ENCODE data around the gene RIN3. TPM values are rescaled to one million over a fixed set of nuclear protein-coding genes. Genes with fewer than 3 reads are reported as not detected.

The RIN3 gene
- polyA plus RNA-seq, 3 donors: 2.2 to 12.3 (median 10.8) TPM

DNA sequence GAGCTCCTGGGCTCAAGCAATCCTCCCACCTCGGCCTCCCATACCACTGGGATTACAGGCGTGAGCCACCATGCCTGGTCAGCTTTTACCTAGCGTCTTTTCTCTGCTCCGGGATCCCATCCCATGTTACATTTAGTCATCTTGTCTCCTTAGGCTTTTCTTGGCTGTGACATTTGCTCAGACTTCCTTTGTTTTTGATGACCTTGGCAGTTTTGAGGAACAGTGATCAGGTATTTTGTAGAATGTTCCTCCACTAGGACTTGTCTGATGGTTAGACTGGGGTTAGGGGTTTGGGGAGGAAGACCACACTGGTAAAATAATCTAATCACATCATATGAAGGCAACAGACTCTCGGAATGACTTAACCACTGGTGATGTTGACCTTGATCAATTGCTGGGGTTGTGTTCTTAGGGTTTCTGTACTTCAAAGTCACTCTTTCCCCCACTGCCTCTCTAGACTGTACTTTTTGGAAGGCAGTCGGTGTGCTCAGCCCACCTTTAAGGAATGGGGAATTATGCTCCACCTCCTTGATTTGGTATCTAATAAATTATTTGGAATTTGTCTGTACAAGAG, 48.4 kb downstream of the RIN3 start:
- H3K27ac ChIP-seq (ENCODE audit: low read depth, low read length): no peak overlapping the region
- WGBS, 3 donors: 91 to 96% (median 94%) methylated on average over 6 of the region's 6 CpGs

DNA sequence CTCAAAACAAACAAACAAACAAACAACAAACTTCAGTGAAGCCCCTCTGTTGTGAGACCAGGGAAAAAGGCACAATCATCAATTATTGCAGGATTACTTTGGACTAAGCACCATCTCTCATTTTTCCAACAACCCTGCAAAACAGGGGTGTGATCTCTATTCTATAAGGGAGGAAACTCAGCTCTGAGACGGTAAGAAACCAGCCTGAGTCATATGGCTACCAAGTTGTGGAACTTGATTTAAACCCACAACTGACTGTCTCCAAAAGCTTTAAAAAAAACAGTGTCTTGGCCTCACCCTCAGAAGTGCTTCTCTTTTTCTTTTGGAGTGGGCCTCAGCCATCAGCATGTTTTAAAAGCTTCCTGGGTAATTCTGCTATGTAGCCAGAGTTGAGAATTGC, 49.8 kb downstream of the RIN3 start:
- 32 to 79% (median 34%) methylated on average over 1 of the region's 1 CpG for WGBS, 3 donors
- H3K27ac ChIP-seq (ENCODE audit: low read depth, low read length): no peak overlapping the region

DNA sequence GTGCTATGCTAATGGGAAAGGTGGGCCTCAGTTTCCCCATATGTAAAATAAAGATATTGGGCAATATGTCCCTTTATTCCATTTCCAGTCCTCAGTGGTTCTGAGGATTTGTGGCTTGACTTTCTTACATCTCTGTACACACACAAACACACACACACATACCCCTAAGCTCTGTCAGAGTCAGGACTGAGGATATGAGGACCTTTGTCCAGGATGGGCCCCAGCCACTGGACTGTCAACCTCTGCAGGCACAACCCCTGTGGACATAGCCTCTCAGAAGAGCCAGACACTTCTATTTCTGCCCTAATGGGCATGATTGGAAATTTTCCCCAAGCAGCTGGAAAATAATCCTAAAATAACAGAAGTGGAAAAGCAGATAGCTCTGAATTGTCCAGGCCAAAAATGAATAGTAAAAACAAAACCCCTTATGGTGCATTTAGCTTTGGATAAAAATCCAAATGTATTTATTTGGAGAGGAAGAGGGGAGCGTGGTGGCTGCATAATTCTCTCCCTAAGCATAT, 50.2 kb downstream of the RIN3 start:
- no peak overlapping the region for H3K27ac ChIP-seq (ENCODE audit: low read depth, low read length)
- 62 to 76% (median 69%) methylated on average over 1 of the region's 1 CpG for WGBS, 3 donors

DNA sequence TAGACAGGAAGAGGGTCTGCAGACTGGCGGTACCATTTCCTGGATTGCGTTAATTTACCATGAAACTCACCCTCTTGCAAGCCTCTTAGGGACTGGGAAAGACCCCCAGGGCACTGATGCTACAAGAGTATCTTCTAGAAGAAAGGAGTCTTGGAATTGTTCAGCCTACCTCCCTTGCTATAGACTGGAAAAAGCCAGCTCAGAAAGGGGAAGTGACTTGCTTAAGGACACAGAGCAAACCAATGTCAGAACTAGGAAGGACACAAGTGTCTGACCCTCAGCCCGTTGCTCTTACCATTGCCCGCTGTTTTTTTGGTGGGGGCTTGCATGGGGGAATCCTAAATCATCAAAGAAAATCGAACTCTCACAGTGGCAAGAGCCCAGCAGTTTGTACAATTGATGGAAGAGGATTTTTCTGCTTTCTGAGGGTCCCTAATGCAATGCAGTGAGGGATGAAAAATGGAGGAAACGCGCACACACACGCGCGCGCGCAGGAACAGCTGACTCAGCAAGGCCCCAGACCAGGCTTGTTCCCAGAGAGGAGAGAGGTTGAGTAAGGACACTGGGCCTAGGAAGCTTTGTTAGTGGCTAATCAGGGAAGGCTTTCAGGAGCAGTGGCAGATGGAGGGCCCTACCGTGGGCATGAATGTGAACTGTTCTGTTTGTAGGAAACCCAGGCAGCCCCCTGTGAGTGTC, 50.9 kb downstream of the RIN3 start:
- H3K27ac ChIP-seq (ENCODE audit: low read depth, low read length): no peak overlapping the region
- 65 to 89% (median 74%) methylated on average over 13 of the region's 13 CpGs for WGBS, 3 donors

DNA sequence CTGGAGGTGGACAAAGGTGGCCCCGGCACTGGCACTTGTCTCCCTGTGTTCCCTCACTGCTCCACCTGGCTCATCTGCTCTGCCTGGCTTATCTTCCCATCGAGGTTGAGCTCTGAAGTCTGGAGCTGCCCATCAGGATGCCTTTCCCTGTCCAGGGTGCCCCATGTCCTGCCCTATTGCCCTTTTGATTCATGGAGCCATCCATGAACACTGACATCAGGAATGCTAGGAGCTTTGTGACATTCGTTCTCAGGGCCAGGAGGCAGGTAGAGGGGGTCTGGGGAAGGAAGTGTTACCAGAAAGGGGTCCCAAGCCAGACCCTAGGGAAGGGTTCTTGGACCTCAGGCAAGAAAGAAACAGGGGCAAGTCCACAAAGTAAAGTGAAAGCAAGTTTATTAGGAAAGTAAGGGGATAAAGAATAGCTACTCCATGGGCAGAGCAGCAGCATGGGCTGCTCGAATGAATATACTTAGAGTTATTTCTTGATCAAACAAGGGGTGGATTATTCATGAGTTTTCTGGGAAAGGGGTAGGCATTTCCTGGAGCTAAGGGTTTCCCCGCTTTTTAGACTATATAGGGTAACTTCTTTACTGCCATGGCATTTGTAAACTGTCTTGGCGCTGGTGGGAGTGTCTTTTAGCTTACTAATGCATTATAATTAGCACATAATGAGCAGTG, 51.6 kb downstream of the RIN3 start:
- H3K27ac ChIP-seq (ENCODE audit: low read depth, low read length): no peak overlapping the region
- 82 to 91% (median 86%) methylated on average over 6 of the region's 6 CpGs for WGBS, 3 donors

DNA sequence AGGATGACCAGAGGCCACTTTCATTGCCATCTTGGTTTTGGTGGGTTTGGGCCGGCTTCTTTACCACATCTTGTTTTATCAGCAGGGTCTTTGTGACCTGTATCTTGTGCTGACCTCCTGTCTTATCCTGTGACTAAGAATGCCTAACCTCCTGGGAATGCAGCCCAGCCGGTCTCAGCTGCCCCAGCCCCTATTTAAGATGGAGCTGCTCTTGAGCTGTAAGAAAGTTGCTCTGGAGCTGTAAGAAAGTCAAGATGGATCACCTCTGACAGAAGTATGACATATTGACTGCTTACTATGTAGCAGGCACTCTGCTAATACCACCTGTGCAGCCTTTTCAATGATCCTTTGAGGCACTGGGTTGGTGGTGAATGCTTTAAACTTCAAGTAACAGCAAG, 52.1 kb downstream of the RIN3 start:
- no peak overlapping the region for H3K27ac ChIP-seq (ENCODE audit: low read depth, low read length)
- WGBS, 3 donors: 78 to 94% (median 92%) methylated on average over 2 of the region's 2 CpGs

DNA sequence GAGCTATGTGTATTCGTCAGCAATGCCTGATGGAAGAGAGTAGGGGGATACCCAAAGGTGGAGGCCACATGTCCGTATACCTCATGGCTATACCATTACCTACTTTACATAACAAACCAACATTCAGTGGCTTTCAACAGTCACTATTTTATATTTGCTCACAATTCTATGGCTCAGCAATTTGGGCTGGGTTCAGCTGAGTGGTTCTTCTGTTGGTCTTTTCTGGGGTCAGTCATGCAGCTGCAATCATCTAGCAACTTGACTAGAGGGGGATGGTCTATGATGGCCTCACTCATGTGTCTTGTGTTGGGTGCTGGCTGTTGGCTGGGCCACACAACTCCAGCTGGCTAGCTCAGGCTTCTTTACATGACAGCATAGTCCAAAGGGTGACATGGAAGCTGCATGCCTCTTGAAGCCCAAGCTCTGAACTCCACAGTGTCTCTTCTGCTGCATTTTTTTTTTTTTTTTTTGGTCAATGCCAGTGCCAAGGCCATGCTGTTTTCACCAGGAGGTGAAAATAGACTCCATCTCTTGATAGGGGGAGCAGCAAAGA, 53.7 kb downstream of the RIN3 start:
- no peak overlapping the region for H3K27ac ChIP-seq (ENCODE audit: low read depth, low read length)
- WGBS, 3 donors: 94 to 97% (median 96%) methylated on average over 2 of the region's 2 CpGs

DNA sequence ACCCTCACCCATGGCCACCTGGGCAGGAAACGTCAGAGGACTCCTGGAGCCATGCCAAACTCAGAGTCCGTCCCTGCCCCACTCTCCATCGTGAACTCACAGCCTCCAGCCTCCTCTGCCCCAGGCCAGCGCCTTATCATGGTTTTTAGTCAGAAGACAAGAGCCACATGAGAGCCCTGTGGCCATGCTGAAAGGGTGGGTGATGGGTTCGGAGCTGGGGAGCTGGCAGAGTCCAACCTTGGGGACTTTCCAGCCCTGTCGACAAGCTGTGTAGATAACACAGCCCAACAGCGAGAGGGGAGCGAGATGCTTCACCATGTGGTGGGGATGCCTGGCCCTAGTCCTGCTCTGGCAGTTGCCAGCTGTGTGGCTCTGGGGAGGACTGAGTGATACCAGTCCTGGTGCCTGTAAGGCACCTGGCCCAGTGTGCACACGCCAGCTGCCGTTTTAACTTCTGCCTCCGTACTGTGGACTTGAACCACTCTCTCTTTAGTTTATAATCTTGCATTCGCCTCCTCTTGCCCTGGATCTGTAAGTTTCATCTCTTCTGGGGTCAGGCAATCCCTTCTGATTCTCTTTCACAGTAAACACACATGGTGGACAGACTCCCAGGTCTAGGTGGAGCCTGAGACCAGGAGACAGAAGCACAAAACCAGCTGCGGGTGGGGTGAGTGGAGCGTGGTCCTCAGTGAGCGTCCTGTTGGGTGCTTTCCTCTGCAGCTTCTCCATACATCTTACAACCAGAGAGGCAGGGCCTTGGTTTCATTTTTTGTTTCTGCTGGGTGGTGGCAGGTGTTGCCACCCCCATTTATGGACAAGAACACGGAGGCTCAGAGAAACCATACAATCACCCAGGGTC, 55.3 kb downstream of the RIN3 start:
- no peak overlapping the region for H3K27ac ChIP-seq (ENCODE audit: low read depth, low read length)
- WGBS, 3 donors: 78 to 84% (median 80%) methylated on average over 16 of the region's 16 CpGs

DNA sequence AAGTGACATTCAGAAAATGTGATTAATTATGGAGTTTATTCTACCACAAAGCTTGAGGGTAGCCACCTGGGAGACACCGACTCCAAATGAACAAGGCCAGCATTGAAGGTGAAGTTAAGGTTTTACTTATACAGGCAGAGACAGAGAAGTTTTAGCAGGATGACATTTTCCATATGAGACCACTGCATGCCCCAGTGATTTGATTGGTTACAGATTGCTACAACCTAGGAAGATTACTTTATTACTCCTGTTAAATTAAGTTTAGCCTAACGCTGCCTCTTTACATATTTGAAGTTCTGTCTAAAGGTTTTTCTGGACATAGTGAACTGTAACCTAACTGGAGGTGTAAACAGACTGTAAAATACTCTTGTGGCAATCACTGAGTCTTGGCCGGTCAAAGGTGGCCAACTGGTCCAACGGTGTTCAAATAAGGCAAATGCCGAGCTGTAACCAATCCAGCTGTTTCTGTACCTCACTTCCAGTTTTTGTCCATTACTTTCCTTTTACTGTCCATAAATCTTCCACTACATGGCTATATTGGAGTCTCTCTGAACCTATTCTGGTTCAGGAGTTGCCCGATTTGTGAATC, 57.2 kb downstream of the RIN3 start:
- H3K27ac ChIP-seq (ENCODE audit: low read depth, low read length): no peak overlapping the region
- WGBS, 3 donors: 74 to 85% (median 77%) methylated on average over 6 of the region's 6 CpGs

DNA sequence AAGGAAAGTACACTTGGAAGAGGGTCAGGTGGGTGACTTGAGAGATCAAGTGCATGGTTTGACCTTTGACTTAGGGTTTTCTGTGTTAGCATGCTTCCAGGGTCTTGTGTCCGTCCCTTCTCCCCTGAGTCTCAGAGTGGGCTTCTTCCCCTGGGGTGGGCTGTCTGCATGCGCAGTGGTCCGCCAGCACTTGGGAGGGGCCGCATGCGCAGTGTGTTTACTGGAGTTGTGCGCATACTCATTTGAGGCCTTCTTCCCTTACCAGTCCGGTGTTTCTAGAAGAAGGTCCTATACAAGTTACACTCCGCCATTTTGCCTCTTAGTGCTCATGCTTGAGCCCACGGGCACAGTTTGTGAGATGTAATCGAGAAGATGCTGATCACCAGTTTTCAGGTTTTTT, 58.5 kb downstream of the RIN3 start:
- WGBS, 3 donors: 96 to 98% (median 97%) methylated on average over 10 of the region's 10 CpGs
- no peak overlapping the region for H3K27ac ChIP-seq (ENCODE audit: low read depth, low read length)

DNA sequence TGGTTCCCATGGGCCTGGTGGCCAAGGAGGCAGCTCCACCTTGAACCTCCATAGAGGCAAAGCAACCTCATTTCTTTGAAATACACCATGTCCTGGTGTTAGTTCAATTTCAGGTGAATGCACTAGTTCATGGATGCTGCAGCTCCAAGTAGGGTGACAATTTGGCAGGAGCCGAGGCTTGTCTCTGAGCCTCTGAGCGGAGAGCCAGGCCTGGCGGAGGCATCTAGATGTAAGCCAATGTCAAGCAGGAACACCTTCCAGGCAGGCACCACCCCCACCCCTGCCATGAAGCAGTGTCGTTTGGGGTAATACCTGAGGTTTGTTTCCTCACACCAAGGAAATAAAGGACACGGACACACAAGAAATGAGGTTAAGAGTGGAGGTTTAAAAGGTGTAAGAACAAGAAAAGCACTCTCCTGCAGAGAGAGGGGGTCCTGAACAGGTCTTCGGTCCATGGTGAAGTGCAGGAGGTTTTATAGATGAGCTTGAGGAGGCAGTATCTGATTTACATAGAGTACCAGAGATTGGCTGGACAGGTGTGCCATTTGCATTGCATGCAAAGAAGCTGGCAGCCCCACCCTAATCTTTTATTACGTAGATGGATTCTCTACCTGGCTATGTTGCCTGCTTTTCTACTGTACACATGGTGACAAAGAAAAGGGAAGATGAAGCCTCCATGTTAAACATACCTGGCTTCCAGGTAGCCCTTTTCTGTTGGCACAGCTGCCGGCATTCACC, 60.3 kb downstream of the RIN3 start:
- H3K27ac ChIP-seq (ENCODE audit: low read depth, low read length): no peak overlapping the region
- 80 to 87% (median 84%) methylated on average over 8 of the region's 8 CpGs for WGBS, 3 donors

DNA sequence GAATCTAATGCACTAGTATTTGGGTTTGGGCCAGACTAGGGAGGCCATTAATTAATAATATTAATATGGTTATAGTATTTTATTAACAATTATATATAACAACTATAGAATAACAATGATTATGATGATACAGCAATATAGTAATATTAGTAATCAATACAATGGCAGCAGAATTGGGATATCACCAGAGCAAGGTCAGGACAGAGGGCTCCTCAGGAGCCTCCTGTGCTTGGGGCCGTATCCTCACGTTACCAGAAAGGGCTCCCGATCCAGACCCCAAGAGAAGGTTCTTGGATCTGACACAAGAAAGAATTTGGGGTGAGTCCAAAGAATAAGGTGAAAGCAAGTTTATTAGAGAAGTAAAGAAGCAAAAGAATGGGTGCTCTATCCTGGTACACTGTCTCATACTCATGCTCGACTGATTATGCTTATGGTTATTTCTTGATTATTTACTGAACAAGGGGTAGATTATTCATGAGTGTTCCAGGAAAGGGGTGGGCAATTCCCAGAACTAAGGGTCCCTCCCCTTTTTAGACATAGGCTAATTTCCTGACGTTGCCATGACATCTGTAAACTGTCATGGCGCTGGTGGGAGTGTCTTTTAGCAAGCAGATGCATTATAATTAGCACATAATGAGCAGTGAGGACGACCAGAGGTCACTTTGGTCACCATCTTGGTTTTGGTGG, 61.6 kb downstream of the RIN3 start:
- WGBS, 3 donors: 81 to 88% (median 82%) methylated on average over 7 of the region's 7 CpGs
- H3K27ac ChIP-seq (ENCODE audit: low read depth, low read length): no peak overlapping the region

DNA sequence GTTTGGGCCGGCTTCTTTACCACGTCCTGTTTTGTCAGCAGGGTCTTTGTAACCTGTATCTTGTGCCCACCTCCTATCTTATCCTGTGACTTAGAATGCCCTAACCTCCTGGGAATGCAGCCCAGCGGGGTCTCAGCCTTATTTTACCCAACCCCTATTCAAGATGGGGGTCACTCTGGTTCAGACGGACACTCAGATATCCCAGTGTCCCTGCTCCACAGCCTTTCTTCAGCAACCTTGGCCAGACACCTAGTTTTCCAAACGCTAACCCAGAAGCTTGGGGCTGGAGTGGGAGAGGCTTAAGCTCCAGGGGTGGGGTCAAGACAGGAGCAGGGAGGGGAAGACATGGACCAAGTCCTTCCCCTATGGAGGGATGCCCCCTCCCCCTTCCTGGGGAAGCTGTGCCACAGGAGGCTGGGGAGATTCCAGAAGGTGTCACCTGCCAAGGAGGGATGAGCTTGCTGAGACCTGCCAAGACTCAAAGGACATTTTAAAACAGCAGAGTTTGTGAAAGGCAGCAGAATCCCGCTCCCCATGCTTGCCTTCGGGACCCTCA, 62.2 kb downstream of the RIN3 start:
- H3K27ac ChIP-seq (ENCODE audit: low read depth, low read length): no peak overlapping the region
- WGBS, 3 donors: 81 to 92% (median 91%) methylated on average over 7 of the region's 7 CpGs

DNA sequence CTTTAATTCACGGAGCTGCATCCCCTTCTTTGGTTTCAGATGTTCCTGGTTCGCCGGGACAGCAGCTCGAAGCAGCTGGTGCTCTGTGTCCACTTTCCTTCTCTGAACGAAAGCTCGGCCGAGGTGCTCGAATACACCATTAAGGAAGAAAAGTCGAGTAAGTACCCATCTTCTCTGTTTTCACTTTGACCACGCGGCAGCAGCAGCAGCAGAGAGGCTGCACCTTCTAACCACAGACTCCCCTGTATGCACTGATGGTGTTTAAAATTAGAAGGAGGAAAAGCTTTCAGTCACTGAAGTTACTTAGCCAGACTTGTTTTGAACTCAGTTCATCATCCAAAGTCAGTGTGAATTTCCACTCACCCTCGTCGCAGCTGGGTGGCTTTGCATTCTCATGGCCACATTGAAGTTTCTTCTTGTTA, 63.8 kb downstream of the RIN3 start:
- 72 to 81% (median 77%) methylated on average over 13 of the region's 13 CpGs for WGBS, 3 donors
- no peak overlapping the region for H3K27ac ChIP-seq (ENCODE audit: low read depth, low read length)

DNA sequence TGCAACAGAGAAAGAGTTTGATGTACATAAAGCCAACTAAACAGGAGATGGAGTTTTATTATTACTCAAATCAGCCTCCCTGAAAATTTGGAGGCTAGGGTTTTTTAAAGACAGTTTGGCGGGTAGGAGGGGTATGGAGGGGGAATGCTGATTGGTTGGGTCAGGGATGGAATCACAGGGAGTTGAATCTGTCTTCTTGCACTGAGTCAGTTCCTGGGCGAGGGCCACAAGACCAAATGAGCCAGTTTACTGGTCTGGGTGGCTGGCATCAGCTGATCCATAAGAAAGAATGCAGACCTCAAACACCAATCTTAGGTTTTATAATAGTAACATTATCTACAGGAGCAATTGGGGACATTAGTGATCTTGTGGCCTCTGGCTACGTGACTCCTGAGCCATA, 64.9 kb downstream of the RIN3 start:
- WGBS, 3 donors: 86 to 98% (median 97%) methylated on average over 3 of the region's 3 CpGs
- H3K27ac ChIP-seq (ENCODE audit: low read depth, low read length): no peak overlapping the region

DNA sequence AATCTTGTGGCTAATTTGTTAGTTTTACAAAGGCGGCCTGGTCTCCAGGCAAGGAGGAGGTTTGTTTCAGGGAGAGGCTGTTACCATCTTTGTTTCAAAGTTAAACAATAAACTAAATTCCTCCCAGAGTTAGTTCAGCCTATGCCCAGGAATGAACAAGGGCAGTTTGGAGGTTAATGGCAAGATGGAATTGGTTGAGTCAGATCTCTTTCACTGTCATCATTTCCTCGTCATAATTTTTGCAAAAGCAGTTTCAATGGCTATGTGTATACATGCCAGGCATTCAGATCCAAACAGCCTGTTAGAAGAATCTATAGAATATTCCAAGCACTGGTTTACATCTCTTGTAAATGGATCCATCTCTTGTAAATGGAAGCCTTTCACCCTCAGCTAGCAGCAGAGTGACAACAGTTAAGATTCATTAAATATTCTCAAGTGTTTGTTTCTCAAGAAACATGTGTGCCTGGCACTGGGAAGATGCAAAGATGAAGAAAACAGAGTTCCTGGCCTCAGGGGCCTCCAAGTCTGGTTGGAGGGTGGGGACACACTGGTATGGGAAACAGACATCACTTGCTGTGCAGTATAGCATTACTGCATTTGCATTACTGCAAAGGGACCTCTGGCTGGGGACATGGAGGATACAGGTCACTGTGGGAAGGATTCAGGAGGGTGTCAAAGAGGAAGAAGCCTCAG, 65.8 kb downstream of the RIN3 start:
- no peak overlapping the region for H3K27ac ChIP-seq (ENCODE audit: low read depth, low read length)
- whole genome bisulfite sequencing, 3 donors: 85 to 93% (median 92%) methylated on average over 2 of the region's 2 CpGs

Data from adipose tissue (tissue), 3 donors.